Prostate gland (tissue), 2 donors: ENCODE measurements around the gene BIN2. TPM values are rescaled to one million over a fixed set of nuclear protein-coding genes. Genes with fewer than 3 reads are reported as not detected.

Experiments used
- DNase-seq: peaks from one replicate; pipeline ENCODE4 v3.0.0-alpha.2; 2019; ENCODE audit warnings: low spot score
- H3K27ac ChIP-seq, 2 donors: fragments of 200-600 bp; sonication (generic); 2 replicates each; pipeline ENCODE4 v1.5.1; 2017 to 2019
- H3K27me3 ChIP-seq: fragments of 200-600 bp; sonication (generic); replicated peaks from 2 replicates; pipeline ENCODE4 v1.5.1; 2019; ENCODE audit not compliant: insufficient read depth
- H3K36me3 ChIP-seq, 2 donors: fragments of 200-600 bp; sonication (generic); 1 replicate in 1 of 2; 2 replicates in 1 of 2; pipeline versions ENCODE4 v1.5.1 to v1.8.1; 2017 to 2019
- H3K4me1 ChIP-seq: fragments of 200-600 bp; sonication (generic); replicated peaks from 2 replicates; pipeline ENCODE4 v1.5.1; 2019
- H3K4me3 ChIP-seq, 2 donors: fragments of 200-600 bp; sonication (generic); 2 replicates each; pipeline ENCODE4 v1.5.1; 2017 to 2019
- H3K9me3 ChIP-seq: fragments of 200-600 bp; sonication (generic); 2 replicates; pipeline ENCODE4 v1.5.1; 2017
- POLR2A ChIP-seq: fragments of 450-650 bp; IDR thresholded peaks from one replicate; pipeline ENCODE4 v1.6.1; 2016; ENCODE audit warnings: antibody characterized with exemption, mild to moderate bottlenecking
- POLR2AphosphoS5 ChIP-seq: sonication (generic); formaldehyde crosslinking; IDR thresholded peaks from one replicate; pipeline ENCODE4 v1.6.1; 2017; ENCODE audit warnings: antibody characterized with exemption
- WGBS: methylation state at CpG from one replicate; pipeline ENCODE4 v1.1.5; 2018; 5-methylcytosine and 5-hydroxymethylcytosine counted together
- intact Hi-C: fragments of 100-400 bp; cut with DNase I; formaldehyde crosslinking; loops from one replicate; pipeline ENCODE4 v1.14.2; 2022
- total RNA-seq, 2 donors: library from RNA; depleted of rRNA; stranded (reverse); fragments of >200 nt; gene quantifications; one replicate each; pipeline ENCODE4 v1.1.0, GENCODE V29; 2016
- TF ChIP-seq, protein P1 (sequence below), 4 experiments: fragments of 200-600 bp in 2 of 4; fragments of 450-650 bp in 2 of 4; sonication (generic) in 2 of 4; IDR thresholded peaks; 1 replicate in 3 of 4; 2 replicates in 1 of 4; pipeline ENCODE4 v1.5.1; 2016 to 2019; ENCODE audit warnings: antibody characterized with exemption in 4 of 4, mild to moderate bottlenecking in 2 of 4, moderate library complexity in 2 of 4

Gene BIN2
- total RNA-seq, 2 donors from 2014 or later: 2.6 to 5.5 TPM

DNA sequence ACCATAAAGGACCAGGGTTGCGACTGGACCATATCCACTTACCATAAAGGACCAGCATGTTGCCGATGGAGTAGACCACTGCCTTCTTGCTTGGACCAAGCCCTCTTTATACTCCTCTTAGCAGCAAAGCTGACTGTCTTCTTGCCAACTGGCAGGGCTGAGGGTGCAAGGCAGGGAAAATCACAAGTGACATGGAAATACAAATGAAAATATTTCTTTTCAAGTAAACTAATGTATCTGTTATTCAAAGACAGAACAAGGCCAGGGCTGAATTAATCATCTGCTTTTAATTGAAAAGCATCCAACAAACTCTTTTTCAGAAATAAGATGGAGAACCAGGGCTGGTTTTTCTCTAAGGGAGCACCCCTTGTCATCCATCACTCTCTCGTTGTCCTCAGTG is 22.6 kb upstream of the BIN2 start, which contains the start of gene CELA1:
Gene CELA1 (minus strand): TSS at position 99 of the 400 bp plus-strand sequence. CDS start 41 bp downstream, at position 58.
- Histone ChIP-seq H3K27ac (no peak within 1 kb of the TSS), H3K36me3 (no peaks in the 10 kb centered on the region), H3K9me3 (no peaks in the 10 kb centered on the region), H3K27me3 (no peaks in the 10 kb centered on the region), H3K4me3 (no peak within 1 kb of the TSS), H3K4me1 (no peaks in the 10 kb centered on the region)
- 68% methylated on average over 3 of the region's 3 CpGs for WGBS
- TF ChIP-seq, protein P1, sequence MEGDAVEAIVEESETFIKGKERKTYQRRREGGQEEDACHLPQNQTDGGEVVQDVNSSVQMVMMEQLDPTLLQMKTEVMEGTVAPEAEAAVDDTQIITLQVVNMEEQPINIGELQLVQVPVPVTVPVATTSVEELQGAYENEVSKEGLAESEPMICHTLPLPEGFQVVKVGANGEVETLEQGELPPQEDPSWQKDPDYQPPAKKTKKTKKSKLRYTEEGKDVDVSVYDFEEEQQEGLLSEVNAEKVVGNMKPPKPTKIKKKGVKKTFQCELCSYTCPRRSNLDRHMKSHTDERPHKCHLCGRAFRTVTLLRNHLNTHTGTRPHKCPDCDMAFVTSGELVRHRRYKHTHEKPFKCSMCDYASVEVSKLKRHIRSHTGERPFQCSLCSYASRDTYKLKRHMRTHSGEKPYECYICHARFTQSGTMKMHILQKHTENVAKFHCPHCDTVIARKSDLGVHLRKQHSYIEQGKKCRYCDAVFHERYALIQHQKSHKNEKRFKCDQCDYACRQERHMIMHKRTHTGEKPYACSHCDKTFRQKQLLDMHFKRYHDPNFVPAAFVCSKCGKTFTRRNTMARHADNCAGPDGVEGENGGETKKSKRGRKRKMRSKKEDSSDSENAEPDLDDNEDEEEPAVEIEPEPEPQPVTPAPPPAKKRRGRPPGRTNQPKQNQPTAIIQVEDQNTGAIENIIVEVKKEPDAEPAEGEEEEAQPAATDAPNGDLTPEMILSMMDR (IDR thresholded peaks at IDR 0.05): no peak
- TF ChIP-seq POLR2A: no peak
- no peak for TF ChIP-seq POLR2AphosphoS5
- intact Hi-C loops: loop anchor here (10.0 kb wide), 1 partner anchor 522 kb away; no protein-coding TSS in a partner anchor
- DNase-seq: no peak

GRCh38 chr12:51345681-51346080 is 21.7 kb upstream of the BIN2 start:
- Histone ChIP-seq H3K4me3 (no peak overlapping the region), H3K27me3 (no peaks in the 10 kb centered on the region), H3K27ac (no peak overlapping the region), H3K36me3 (no peaks in the 10 kb centered on the region), H3K9me3 (no peaks in the 10 kb centered on the region), H3K4me1 (no peaks in the 10 kb centered on the region)
- 72% methylated on average over 7 of the region's 7 CpGs for WGBS
- intact Hi-C loops: loop anchor here (10.0 kb wide), 1 partner anchor 521 kb away; no protein-coding TSS in a partner anchor
- TF ChIP-seq, protein P1 (IDR thresholded peaks at IDR 0.05): no peak
- TF ChIP-seq POLR2A (no peak), POLR2AphosphoS5 (no peak)
- no peak for DNase-seq

DNA sequence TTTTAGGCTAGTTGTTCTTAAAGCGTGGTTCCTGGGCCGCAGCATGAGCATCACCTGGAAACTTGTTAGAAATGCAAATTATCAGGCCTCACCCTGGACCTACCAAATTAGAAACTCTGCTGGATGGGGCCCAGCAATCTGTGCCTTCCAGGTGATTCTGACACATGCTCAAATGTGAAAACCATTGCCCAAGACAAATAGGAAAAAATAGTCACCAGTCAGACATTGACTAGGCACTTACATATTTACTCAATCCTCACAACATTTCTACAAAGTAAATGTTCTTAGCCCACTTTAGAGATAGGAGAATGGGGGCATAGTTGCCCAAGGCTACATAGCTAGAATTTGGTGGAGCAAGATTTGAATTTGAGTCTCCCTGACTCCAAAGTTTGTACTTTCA is 19.2 kb upstream of the BIN2 start:
- no peaks in the 10 kb centered on the region for H3K9me3 ChIP-seq
- no peaks in the 10 kb centered on the region for H3K4me1 ChIP-seq
- TF ChIP-seq POLR2AphosphoS5 (no peak), POLR2A (no peak)
- TF ChIP-seq, protein P1 (IDR thresholded peaks at IDR 0.05): no peak
- no peaks in the 10 kb centered on the region for H3K27me3 ChIP-seq
- H3K4me3 ChIP-seq: no peak overlapping the region
- 91% methylated on average over 2 of the region's 2 CpGs for WGBS
- H3K36me3 ChIP-seq: no peaks in the 10 kb centered on the region
- intact Hi-C loops: loop anchor here (5.0 to 10.0 kb wide), 2 partner anchors 286 to 518 kb away; no protein-coding TSS in a partner anchor
- H3K27ac ChIP-seq: no peak overlapping the region
- DNase-seq: no peak

- no peak overlapping the region for H3K27ac ChIP-seq
- TF ChIP-seq, protein P1 (IDR thresholded peaks at IDR 0.05): no peak
- no peak for TF ChIP-seq POLR2AphosphoS5
- TF ChIP-seq POLR2A: no peak
- no peak overlapping the region for H3K4me3 ChIP-seq
- no peaks in the 10 kb centered on the region for H3K9me3 ChIP-seq
- DNase-seq: no peak
- intact Hi-C loops: loop anchor here (5.0 to 10.0 kb wide), 2 partner anchors 285 to 518 kb away; no protein-coding TSS in a partner anchor
- no peaks in the 10 kb centered on the region for H3K27me3 ChIP-seq
- no peaks in the 10 kb centered on the region for H3K4me1 ChIP-seq
- no peaks in the 10 kb centered on the region for H3K36me3 ChIP-seq
- 79% methylated on average over 10 of the region's 10 CpGs for WGBS
These were observed 18.4 kb upstream of the BIN2 start for GRCh38 chr12:51342416-51342815.
